ENCODE data around the gene MYO5A.
A peak's percentile ranks its signal among the peaks of the same experiment; 100 is the strongest.

Gene MYO5A

GRCh38 chr15:52540374-52541012 is 11.8 kb upstream of the MYO5A start:
- Histone ChIP-seq H3K4me2 (ENCODE audit: low read length) (no peak overlapping the region), H3K4me3 (ENCODE audit: low read depth, low read length) (no peak overlapping the region), H3K9me3 (ENCODE audit: control insufficient read depth, low read length) (no peaks in the 10 kb centered on the region), H3K36me3 (ENCODE audit: control insufficient read depth, insufficient read depth, low read length) (no peaks in the 10 kb centered on the region), H3K4me1 (no peaks in the 10 kb centered on the region), H3K79me2 (no peaks in the 10 kb centered on the region), H2AFZ (no peak overlapping the region), H3K9ac (no peak overlapping the region), H3K27me3 (ENCODE audit: control insufficient read depth, insufficient read depth, low read length) (no peaks in the 10 kb centered on the region), H3K27ac (no peak overlapping the region)
- no peak for TF ChIP-seq CTCF (IDR thresholded peaks at IDR 0.05)

GRCh38 chr15:52537459-52537858 is 8.8 kb upstream of the MYO5A start:
- Histone ChIP-seq H3K9me3 (ENCODE audit: control insufficient read depth, low read length) (no peaks in the 10 kb centered on the region), H3K27me3 (ENCODE audit: control insufficient read depth, insufficient read depth, low read length) (no peaks in the 10 kb centered on the region), H3K27ac (no peak overlapping the region), H3K79me2 (no peaks in the 10 kb centered on the region), H2AFZ (no peak overlapping the region), H3K9ac (no peak overlapping the region), H3K4me2 (ENCODE audit: low read length) (no peak overlapping the region), H3K4me1 (no peaks in the 10 kb centered on the region), H3K4me3 (ENCODE audit: low read depth, low read length) (no peak overlapping the region), H3K36me3 (ENCODE audit: control insufficient read depth, insufficient read depth, low read length) (no peaks in the 10 kb centered on the region)
- TF ChIP-seq CTCF (IDR thresholded peaks at IDR 0.05), result no peak

- no peak overlapping the region for H3K4me3 ChIP-seq (ENCODE audit: low read depth, low read length)
- H3K4me1 ChIP-seq, result no peaks in the 10 kb centered on the region
- no peaks in the 10 kb centered on the region for H3K36me3 ChIP-seq (ENCODE audit: control insufficient read depth, insufficient read depth, low read length)
- H2AFZ ChIP-seq, result no peak overlapping the region
- no peak for TF ChIP-seq CTCF (IDR thresholded peaks at IDR 0.05)
- H3K9me3 ChIP-seq (ENCODE audit: control insufficient read depth, low read length), result no peaks in the 10 kb centered on the region
- H3K79me2 ChIP-seq, result no peaks in the 10 kb centered on the region
- no peaks in the 10 kb centered on the region for H3K27me3 ChIP-seq (ENCODE audit: control insufficient read depth, insufficient read depth, low read length)
- no peak overlapping the region for H3K27ac ChIP-seq
- H3K4me2 ChIP-seq (ENCODE audit: low read length), result no peak overlapping the region
- H3K9ac ChIP-seq, result no peak overlapping the region
Observed at GRCh38 chr15:52532427-52532826, 3.7 kb upstream of the MYO5A start.

- no peak overlapping the region for H3K4me2 ChIP-seq (ENCODE audit: low read length)
- peaks cover under 1% of the 10 kb centered on the region for H3K79me2 ChIP-seq
- H3K4me1 ChIP-seq, result no peaks in the 10 kb centered on the region
- no peak overlapping the region for H3K9ac ChIP-seq
- H3K27ac ChIP-seq, result peak overlapping the region; percentile 83
- H3K4me3 ChIP-seq (ENCODE audit: low read depth, low read length), result no peak overlapping the region
- no peak for TF ChIP-seq CTCF (IDR thresholded peaks at IDR 0.05)
- H3K9me3 ChIP-seq (ENCODE audit: control insufficient read depth, low read length), result no peaks in the 10 kb centered on the region
- no peaks in the 10 kb centered on the region for H3K36me3 ChIP-seq (ENCODE audit: control insufficient read depth, insufficient read depth, low read length)
- no peaks in the 10 kb centered on the region for H3K27me3 ChIP-seq (ENCODE audit: control insufficient read depth, insufficient read depth, low read length)
- peak overlapping the region; percentile 91 for H2AFZ ChIP-seq
Observed at GRCh38 chr15:52529940-52530339, 1.3 kb upstream of the MYO5A start.

- peak overlapping the region; percentile 80 for H3K4me2 ChIP-seq (ENCODE audit: low read length)
- peak overlapping the region; percentile 83 for H3K27ac ChIP-seq
- H3K4me3 ChIP-seq (ENCODE audit: low read depth, low read length), result peak overlapping the region; percentile 64
- no peak for TF ChIP-seq CTCF (IDR thresholded peaks at IDR 0.05)
- H3K9me3 ChIP-seq (ENCODE audit: control insufficient read depth, low read length), result no peaks in the 10 kb centered on the region
- no peaks in the 10 kb centered on the region for H3K36me3 ChIP-seq (ENCODE audit: control insufficient read depth, insufficient read depth, low read length)
- no peak overlapping the region for H3K9ac ChIP-seq
- no peaks in the 10 kb centered on the region for H3K4me1 ChIP-seq
- no peaks in the 10 kb centered on the region for H3K27me3 ChIP-seq (ENCODE audit: control insufficient read depth, insufficient read depth, low read length)
- H3K79me2 ChIP-seq, result peaks cover 2% of the 10 kb centered on the region
- H2AFZ ChIP-seq, result peak overlapping the region; percentile 91
Observed at GRCh38 chr15:52529341-52529924, 753 bp upstream of the MYO5A start.

All from parathyroid adenoma (tissue), 2 donors.